GM18505 (cell line): ENCODE measurements around the gene LYRM1.
"Not testable (repeated sequence)": the region's sequence is repeated elsewhere in the genome, so short reads cannot be mapped to it uniquely, and the experiment has no call there.

Experiments
- ATAC-seq: cut with Tn5 transposase; IDR thresholded peaks from one replicate; pipeline ENCODE4 v1.9.1; 2021; ENCODE audit not compliant: unreplicated experiment
- POLR2A ChIP-seq: IDR thresholded peaks from 4 replicates; pipeline ENCODE4 v1.6.1; 2011; ENCODE audit warnings: borderline replicate concordance; ENCODE audit not compliant: insufficient read depth, insufficient read length; ENCODE audit errors: extremely low read depth

Gene LYRM1, protein sequence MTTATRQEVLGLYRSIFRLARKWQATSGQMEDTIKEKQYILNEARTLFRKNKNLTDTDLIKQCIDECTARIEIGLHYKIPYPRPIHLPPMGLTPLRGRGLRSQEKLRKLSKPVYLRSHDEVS

GRCh38 chr16:20900299-20901067 lies at the start of gene LYRM1, which contains the start of gene DCUN1D3:
LYRM1 (plus strand) TSS chr16:20900771; CDS start chr16:20915556, 14,785 bp downstream.
DCUN1D3 (minus strand) TSS chr16:20900358; CDS start chr16:20862538, 37,820 bp downstream.
- peak; percentile 86 for TF ChIP-seq POLR2A

DNA sequence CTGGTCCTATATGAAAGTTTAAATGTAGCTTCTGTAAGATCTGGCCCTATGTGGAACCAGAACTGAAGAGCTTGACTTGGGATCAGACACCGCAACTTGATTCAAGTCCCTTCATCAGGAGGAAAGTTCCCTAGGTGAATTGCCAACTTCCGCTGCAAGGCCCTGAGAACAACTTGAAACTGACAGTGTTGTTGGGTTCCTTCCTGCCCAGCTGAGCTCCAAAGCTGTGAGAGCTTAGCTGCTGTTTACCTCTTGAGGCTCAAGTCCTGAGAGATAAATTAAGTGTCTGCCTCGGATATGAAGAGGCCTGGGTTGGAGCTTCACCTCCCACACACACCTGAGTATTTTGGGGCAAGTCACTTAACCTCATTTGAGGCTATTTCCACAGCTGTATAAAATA lies 49.6 kb upstream of the LYRM1 start:
- no peak for ATAC-seq
- TF ChIP-seq POLR2A, result no peak

More at GRCh38 chr16:20900299-20901067, at the start of gene LYRM1, which contains the start of gene DCUN1D3:
- ATAC-seq, result peak; percentile 64

- TF ChIP-seq POLR2A, result no peak
- ATAC-seq, result no peak
These were observed 49.0 kb upstream of the LYRM1 start for GRCh38 chr16:20851601-20852000.

- TF ChIP-seq POLR2A, result no peak
- ATAC-seq, result no peak
These were observed 47.4 kb upstream of the LYRM1 start for GRCh38 chr16:20853143-20853542.

DNA sequence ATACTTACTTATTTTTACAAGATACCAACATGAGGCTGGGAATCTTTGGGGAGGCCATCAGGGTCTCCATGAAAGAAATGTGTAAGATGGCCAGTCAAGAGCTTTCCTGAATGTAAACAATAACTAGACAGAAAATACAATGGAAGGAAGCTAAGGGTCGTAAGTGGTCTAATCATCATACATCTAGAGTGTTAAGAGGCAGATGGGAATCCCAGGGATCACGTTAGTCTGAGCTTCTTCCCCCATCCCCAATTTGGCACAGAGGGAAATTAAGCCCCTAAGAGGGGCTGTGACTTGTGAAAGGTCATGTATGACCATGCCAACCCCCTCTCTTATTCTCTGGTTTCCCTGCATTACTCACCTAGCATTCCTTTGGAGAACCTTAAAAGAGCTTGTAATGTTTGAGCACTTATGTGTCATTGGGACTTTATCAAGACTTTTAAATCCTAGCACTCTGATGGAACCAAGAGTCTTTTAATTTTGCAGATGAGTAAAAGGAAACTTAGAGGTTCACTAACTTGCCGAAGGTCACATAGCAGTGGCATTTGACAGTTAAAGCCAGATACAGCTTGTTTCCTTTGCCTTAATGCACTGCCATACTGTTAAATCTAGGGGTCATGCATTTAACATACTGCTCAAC lies 46.5 kb upstream of the LYRM1 start:
- no peak for TF ChIP-seq POLR2A
- ATAC-seq, result no peak

GRCh38 chr16:20854963-20855362 lies 45.6 kb upstream of the LYRM1 start:
- no peak for TF ChIP-seq POLR2A
- ATAC-seq, result no peak

DNA sequence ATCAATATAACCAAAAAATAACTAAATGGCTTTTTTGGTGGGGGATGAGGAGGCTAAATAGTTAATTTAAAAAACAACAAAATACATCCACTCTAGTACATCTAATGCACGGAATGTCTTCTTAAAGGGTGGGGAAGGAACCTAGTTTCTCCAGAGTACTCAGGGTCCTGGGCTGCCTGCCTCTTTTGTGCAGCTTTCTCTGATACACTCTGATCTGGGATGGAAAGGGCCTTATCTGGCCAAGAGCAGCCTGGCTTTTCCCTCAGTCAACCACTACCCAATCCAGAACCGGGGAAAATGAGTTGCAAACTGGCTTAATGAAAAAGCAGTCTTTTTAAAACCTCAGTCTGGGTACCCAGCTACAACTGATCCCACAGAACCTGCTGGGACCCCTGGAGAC lies 43.3 kb upstream of the LYRM1 start:
- no peak for TF ChIP-seq POLR2A
- no peak for ATAC-seq

GRCh38 chr16:20859229-20859628 lies 41.3 kb upstream of the LYRM1 start:
- no peak for ATAC-seq
- no peak for TF ChIP-seq POLR2A

GRCh38 chr16:20859699-20860098 lies 40.9 kb upstream of the LYRM1 start:
- no peak for TF ChIP-seq POLR2A
- no peak for ATAC-seq

- no peak for ATAC-seq
These were observed 40.2 kb upstream of the LYRM1 start for GRCh38 chr16:20860361-20860760.

DNA sequence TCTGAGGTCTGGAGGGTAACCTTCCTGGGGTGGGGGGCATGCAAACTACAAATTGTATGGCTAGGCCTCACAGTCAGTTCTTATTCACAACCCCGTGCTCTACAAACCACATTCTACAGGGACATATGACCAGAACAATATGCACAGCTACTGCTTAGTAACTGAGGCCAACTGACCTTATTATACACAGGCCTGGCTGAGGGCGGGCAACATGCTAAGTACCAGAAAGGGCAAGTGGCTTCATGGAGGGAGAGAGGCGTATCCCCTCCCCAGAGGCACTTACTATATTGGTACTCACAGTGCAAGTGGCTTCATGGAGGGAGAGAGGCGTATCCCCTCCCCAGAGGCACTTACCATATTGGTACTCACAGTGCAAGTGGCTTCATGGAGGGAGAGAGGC lies 39.6 kb upstream of the LYRM1 start:
- not testable (repeated sequence) for ATAC-seq

More at GRCh38 chr16:20860361-20860760, 40.2 kb upstream of the LYRM1 start:
- TF ChIP-seq POLR2A, result no peak

DNA sequence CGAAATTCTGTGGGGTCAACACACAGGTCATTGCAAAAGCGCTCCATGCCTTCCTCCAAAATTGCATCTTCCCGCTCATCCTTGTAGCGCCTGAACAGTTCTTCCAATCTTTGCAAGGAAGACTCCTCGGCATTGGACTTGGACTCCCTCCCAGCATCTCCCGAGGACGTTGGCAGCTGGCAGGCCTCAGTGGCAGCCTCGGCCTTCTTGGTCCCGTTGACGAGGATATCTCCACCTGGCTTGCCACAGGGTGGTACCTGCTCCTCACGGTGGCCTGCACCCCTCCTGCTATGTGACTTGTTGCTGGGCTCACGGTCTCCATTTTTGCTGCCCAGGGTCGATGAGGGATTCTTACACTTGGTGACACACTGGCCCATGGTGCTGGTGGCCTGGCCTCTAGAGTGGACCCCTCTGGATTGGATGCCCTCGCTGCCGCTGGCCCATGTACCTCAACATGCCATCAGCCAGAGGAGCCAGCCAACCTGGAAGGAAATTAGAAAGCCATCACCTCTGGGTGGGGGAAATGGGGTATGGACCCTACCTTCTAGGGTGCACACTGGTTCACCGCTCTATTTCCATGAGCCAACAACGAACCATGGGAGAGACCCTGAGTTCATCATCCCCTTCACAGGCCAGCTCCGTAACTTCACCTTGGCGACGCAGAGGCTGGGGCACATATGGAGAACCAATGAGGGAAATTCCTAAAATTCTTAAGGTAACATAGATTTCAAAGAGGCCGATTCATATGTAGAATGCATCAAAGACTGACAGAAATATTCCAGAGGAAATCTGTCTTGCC lies 38.2 kb upstream of the LYRM1 start:
- no peak for TF ChIP-seq POLR2A
- ATAC-seq, result no peak

DNA sequence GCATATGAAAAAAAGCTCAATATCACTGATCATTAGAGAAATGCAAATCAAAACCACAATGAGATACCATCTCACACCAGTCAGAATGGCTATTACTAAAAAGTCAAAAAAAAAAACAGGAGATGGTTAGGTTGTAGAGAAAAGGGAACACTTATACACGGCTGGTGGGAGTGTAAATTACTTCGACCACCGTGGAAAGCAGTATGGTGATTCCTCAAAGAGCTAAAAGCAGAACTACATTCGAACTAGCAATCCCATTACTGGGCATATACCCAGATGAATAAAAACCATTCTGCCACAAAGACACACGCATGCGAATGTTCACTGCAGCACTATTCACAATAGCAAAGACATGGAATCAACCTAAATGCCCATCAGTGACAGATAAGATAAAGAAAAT lies 36.2 kb upstream of the LYRM1 start:
- not testable (repeated sequence) for ATAC-seq
